IPS-15b (cell line): ENCODE measurements around the gene ECSIT.
A peak's percentile ranks its signal among the peaks of the same experiment; 100 is the strongest.

Source experiments
- H3K27me3 ChIP-seq: one replicate; pipeline ENCODE4 v1.6.1; 2013; ENCODE audit warnings: low read length; ENCODE audit not compliant: control insufficient read depth, insufficient read depth
- H3K36me3 ChIP-seq: one replicate; pipeline ENCODE4 v1.6.1; 2013; ENCODE audit warnings: low read length; ENCODE audit not compliant: control insufficient read depth, insufficient read depth
- H3K4me1 ChIP-seq: one replicate; pipeline ENCODE4 v1.6.1; 2013; ENCODE audit warnings: mild to moderate bottlenecking, low read length; ENCODE audit not compliant: control insufficient read depth, insufficient read depth
- H3K4me3 ChIP-seq: one replicate; pipeline ENCODE4 v1.5.1; 2013; ENCODE audit warnings: low read depth, low read length
- H3K9ac ChIP-seq: one replicate; pipeline ENCODE4 v1.6.1; 2013; ENCODE audit warnings: low read depth, mild to moderate bottlenecking, low read length
- H3K9me3 ChIP-seq: one replicate; pipeline ENCODE4 v1.6.1; 2013; ENCODE audit warnings: mild to moderate bottlenecking, low read length; ENCODE audit not compliant: control insufficient read depth, insufficient read depth

The ECSIT gene

GRCh38 chr19:11494634-11495285 lies 34.2 kb downstream of the ECSIT start:
- Histone ChIP-seq H3K4me1 (no peaks in the 10 kb centered on the region), H3K9me3 (no peaks in the 10 kb centered on the region), H3K9ac (no peak overlapping the region), H3K36me3 (peaks cover 9% of the 10 kb centered on the region), H3K4me3 (no peak overlapping the region), H3K27me3 (no peaks in the 10 kb centered on the region)

DNA sequence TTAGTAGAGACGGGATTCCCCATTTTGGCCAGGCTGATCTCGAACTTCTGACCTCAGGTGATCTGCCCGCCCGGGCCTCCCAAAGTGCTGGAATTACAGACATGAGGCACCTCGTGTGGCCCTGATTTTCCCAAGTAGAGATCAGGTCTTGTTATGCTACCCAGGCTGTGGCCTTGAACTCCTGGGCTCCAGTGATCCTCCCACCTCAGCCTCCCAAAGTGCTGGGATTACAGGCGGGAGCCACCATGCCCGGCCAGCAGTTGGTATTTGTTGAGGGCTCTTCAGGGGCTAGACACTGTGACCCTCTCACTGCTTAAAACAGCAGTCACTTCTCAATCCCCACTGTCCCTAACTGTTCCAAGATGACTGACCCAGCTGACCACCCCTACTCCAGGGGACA lies 39.6 kb downstream of the ECSIT start:
- H3K4me1 ChIP-seq: no peaks in the 10 kb centered on the region
- no peak overlapping the region for H3K9ac ChIP-seq
- H3K4me3 ChIP-seq: no peak overlapping the region
- H3K27me3 ChIP-seq: no peaks in the 10 kb centered on the region
- no peaks in the 10 kb centered on the region for H3K9me3 ChIP-seq
- peaks cover 6% of the 10 kb centered on the region for H3K36me3 ChIP-seq

- Histone ChIP-seq H3K4me3 (no peak overlapping the region), H3K9ac (no peak overlapping the region), H3K36me3 (no peaks in the 10 kb centered on the region), H3K27me3 (peaks cover 7% of the 10 kb centered on the region), H3K9me3 (no peaks in the 10 kb centered on the region), H3K4me1 (no peaks in the 10 kb centered on the region)
These were observed 42.1 kb downstream of the ECSIT start for GRCh38 chr19:11486661-11487503.

GRCh38 chr19:11485245-11485837 lies 43.6 kb downstream of the ECSIT start:
- Histone ChIP-seq H3K9ac (no peak overlapping the region), H3K4me1 (no peaks in the 10 kb centered on the region), H3K9me3 (no peaks in the 10 kb centered on the region)

GRCh38 chr19:11483366-11484111 lies 45.4 kb downstream of the ECSIT start:
- no peaks in the 10 kb centered on the region for H3K9me3 ChIP-seq
- no peak overlapping the region for H3K9ac ChIP-seq
- H3K4me1 ChIP-seq: no peaks in the 10 kb centered on the region
- peaks cover 23% of the 10 kb centered on the region for H3K27me3 ChIP-seq
- H3K4me3 ChIP-seq: peak overlapping the region; percentile 18
- no peaks in the 10 kb centered on the region for H3K36me3 ChIP-seq

More at GRCh38 chr19:11485245-11485837, 43.6 kb downstream of the ECSIT start:
- Histone ChIP-seq H3K27me3 (peaks cover 17% of the 10 kb centered on the region), H3K36me3 (no peaks in the 10 kb centered on the region), H3K4me3 (no peak overlapping the region)

GRCh38 chr19:11482384-11483050 lies 46.4 kb downstream of the ECSIT start:
- Histone ChIP-seq H3K4me3 (peak overlapping the region; percentile 26), H3K9ac (no peak overlapping the region), H3K9me3 (no peaks in the 10 kb centered on the region), H3K4me1 (no peaks in the 10 kb centered on the region), H3K36me3 (no peaks in the 10 kb centered on the region), H3K27me3 (peaks cover 26% of the 10 kb centered on the region)

DNA sequence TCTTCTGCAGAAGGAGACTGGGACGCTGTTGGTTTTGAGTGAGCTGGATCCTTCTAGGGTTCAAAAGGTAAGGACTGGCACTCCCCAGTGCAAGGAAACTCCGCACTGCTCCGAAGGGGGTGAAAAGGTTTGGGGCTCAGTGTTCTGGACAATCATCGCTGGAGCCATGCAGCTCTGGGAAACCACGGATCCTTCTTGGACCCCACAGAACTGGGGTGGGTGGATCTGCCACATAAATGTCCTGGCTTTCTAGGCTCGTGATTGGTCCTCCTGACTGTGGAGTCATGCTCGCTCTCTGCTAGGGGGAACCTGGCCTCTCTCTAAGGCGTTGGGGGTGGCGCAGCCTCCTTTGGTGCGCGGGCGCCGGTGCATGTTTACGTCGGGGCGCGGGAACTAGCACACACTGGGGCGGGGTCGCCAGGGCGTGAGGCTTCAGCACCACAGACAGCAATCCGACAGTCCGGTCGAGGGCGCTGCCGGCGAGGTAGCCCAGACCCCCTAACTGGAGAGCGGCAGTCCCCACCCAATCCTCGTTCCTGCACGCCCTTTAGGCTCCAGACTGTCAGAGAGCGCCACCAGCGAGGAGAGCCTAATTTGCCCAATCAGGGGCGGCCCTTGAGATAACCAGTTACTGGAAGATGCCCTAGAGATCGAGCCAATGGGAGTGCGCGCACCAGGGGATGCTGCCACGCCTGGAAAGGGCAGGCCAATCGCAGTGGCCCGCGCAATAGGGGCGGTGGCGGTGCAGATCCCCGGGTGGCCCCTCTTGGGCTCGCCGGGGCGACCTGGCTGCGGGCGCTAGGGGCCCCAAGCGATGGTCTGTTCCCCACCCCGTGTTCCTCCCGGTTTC lies 47.2 kb downstream of the ECSIT start:
- Histone ChIP-seq H3K4me1 (no peaks in the 10 kb centered on the region), H3K36me3 (no peaks in the 10 kb centered on the region), H3K9me3 (no peaks in the 10 kb centered on the region), H3K9ac (no peak overlapping the region), H3K27me3 (peaks cover 26% of the 10 kb centered on the region), H3K4me3 (peak overlapping the region; percentile 37)

- Histone ChIP-seq H3K4me3 (peak within 1 kb of the TSS; percentile 37), H3K9ac (no peak within 1 kb of the TSS)
These were observed 48.0 kb downstream of the ECSIT start, which contains the start of gene ELAVL3 for GRCh38 chr19:11480715-11481533. Gene ELAVL3, minus strand, starts transcription at chr19:11481046. Its CDS starts 438 bp downstream, at chr19:11480608.

GRCh38 chr19:11479898-11480714 lies 48.8 kb downstream of the ECSIT start:
- Histone ChIP-seq H3K4me3 (peak overlapping the region; percentile 37), H3K27me3 (peaks cover 26% of the 10 kb centered on the region), H3K9me3 (no peaks in the 10 kb centered on the region), H3K9ac (no peak overlapping the region), H3K36me3 (no peaks in the 10 kb centered on the region), H3K4me1 (no peaks in the 10 kb centered on the region)

More at GRCh38 chr19:11480715-11481533, 48.0 kb downstream of the ECSIT start, which contains the start of gene ELAVL3:
- Histone ChIP-seq H3K27me3 (peaks cover 26% of the 10 kb centered on the region), H3K36me3 (no peaks in the 10 kb centered on the region), H3K9me3 (no peaks in the 10 kb centered on the region), H3K4me1 (no peaks in the 10 kb centered on the region)
